ENCODE data around the gene ALDH3B2.

- TF ChIP-seq SUZ12 (IDR thresholded peaks at IDR 0.05) (no peak), ZNF384 (IDR thresholded peaks at IDR 0.05) (no peak), BHLHE40 (IDR thresholded peaks at IDR 0.05; ENCODE audit: borderline replicate concordance) (no peak), TARDBP (IDR thresholded peaks at IDR 0.05) (no peak), SP1 (IDR thresholded peaks at IDR 0.05) (no peak), ARNT (IDR thresholded peaks at IDR 0.05) (no peak), ELF4 (IDR thresholded peaks at IDR 0.05) (no peak), L3MBTL2 (conservative IDR thresholded peaks at IDR 0.05) (no peak)
Observed at GRCh38 chr11:67662142-67662834, 12.1 kb downstream of the ALDH3B2 start.

Data from HEK293T (cell line).